IMR-90 (cell line): ENCODE measurements around the gene C20orf173. TPM values are rescaled to one million over a fixed set of nuclear protein-coding genes. Genes with fewer than 3 reads are reported as not detected.

Experiments
- ATAC-seq: fragments of 200-7000 bp; cut with Tn5 transposase; 2 replicates; pipeline ENCODE4 v1.9.1; 2020; ENCODE audit warnings: low read depth, mild to moderate bottlenecking, moderate library complexity
- BruUV-seq: library from RNA; stranded (reverse); fragments of 400-500 nt; replicated peaks from 2 replicates; lab custom pipeline; 2021; lab: Mats Ljungman, UMichigan
- CTCF ChIA-PET: fragments of 300-600 bp; formaldehyde crosslinking; extraction: SDS; loops from one replicate; lab custom pipeline; 2021; ENCODE audit warnings: antibody characterized with exemption; lab: Yijun Ruan, JAX
- POLR2A ChIA-PET: fragments of 300-600 bp; sonication (Branson Sonifier 250); formaldehyde crosslinking; loops from one replicate; lab custom pipeline; 2022; ENCODE audit warnings: antibody characterized with exemption; ENCODE audit not compliant: unreplicated experiment; lab: Charles Lee
- DNase-seq: peaks from one replicate; pipeline ENCODE4 v3.0.0; 2013
- H2AFZ ChIP-seq: replicated peaks from 2 replicates; pipeline ENCODE3; 2013; ENCODE audit warnings: low read length, mild to moderate bottlenecking; ENCODE audit not compliant: poor library complexity
- H2AK5ac ChIP-seq: 2 replicates; pipeline ENCODE4 v1.6.1; 2013; ENCODE audit warnings: low read depth, low read length, inconsistent platforms
- H2AK9ac ChIP-seq: replicated peaks from 2 replicates; pipeline ENCODE3; 2013; ENCODE audit warnings: mild to moderate bottlenecking, low read depth, low read length, moderate library complexity; ENCODE audit not compliant: poor library complexity
- H2BK120ac ChIP-seq: 2 replicates; pipeline ENCODE4 v1.6.1; 2013; ENCODE audit warnings: low read depth, low read length, inconsistent platforms
- H2BK15ac ChIP-seq: 3 replicates; pipeline ENCODE4 v1.6.1; 2013; ENCODE audit warnings: low read depth, low read length, inconsistent platforms
- H2BK20ac ChIP-seq: 2 replicates; pipeline ENCODE4 v1.6.1; 2013; ENCODE audit warnings: low read depth, mild to moderate bottlenecking, inconsistent platforms, low read length, moderate library complexity
- H2BK5ac ChIP-seq: 2 replicates; pipeline ENCODE4 v1.6.1; 2013; ENCODE audit warnings: mild to moderate bottlenecking, low read depth, low read length, inconsistent platforms; ENCODE audit not compliant: poor library complexity, severe bottlenecking
- H3K14ac ChIP-seq: replicated peaks from 2 replicates; pipeline ENCODE4 v1.6.1; 2013; ENCODE audit warnings: low read depth, low read length, inconsistent platforms
- H3K18ac ChIP-seq: 2 replicates; pipeline ENCODE4 v1.6.1; 2013; ENCODE audit warnings: low read depth, low read length, control low read depth
- H3K23ac ChIP-seq: 2 replicates; pipeline ENCODE4 v1.6.1; 2013; ENCODE audit warnings: low read depth, low read length, inconsistent platforms
- H3K27ac ChIP-seq: 2 replicates; pipeline ENCODE4 v1.5.1; 2013; ENCODE audit warnings: mild to moderate bottlenecking, control low read depth, low read length; ENCODE audit not compliant: insufficient read depth
- H3K27me3 ChIP-seq: 2 replicates; pipeline ENCODE4 v1.6.1; 2013; ENCODE audit warnings: low read length; ENCODE audit not compliant: control insufficient read depth, insufficient read depth
- H3K36me3 ChIP-seq: 2 replicates; pipeline ENCODE4 v1.6.1; 2013; ENCODE audit warnings: low read length, mixed read lengths; ENCODE audit not compliant: control insufficient read depth, insufficient read depth
- H3K4ac ChIP-seq: 2 replicates; pipeline ENCODE4 v1.6.1; 2013; ENCODE audit warnings: low read depth, low read length, inconsistent platforms
- H3K4me1 ChIP-seq: 2 replicates; pipeline ENCODE4 v1.6.1; 2013; ENCODE audit warnings: low read length, mixed read lengths; ENCODE audit not compliant: control insufficient read depth, insufficient read depth
- H3K4me2 ChIP-seq: 2 replicates; pipeline ENCODE4 v1.6.1; 2013; ENCODE audit warnings: low read depth, mild to moderate bottlenecking, control low read depth, low read length, moderate library complexity
- H3K4me3 ChIP-seq: 2 replicates; pipeline ENCODE4 v1.5.1; 2013; ENCODE audit warnings: low read depth, mild to moderate bottlenecking, control low read depth, low read length, moderate library complexity; ENCODE audit not compliant: insufficient read depth
- H3K56ac ChIP-seq: 2 replicates; pipeline ENCODE4 v1.6.1; 2013; ENCODE audit warnings: low read length, inconsistent platforms; ENCODE audit not compliant: insufficient read depth; ENCODE audit errors: extremely low read depth
- H3K79me1 ChIP-seq, 2 experiments: 2 replicates each; pipeline ENCODE4 v1.6.1; 2013; ENCODE audit warnings: low read length in 2 of 2, inconsistent platforms in 1 of 2, low read depth in 1 of 2
- H3K9ac ChIP-seq: 2 replicates; pipeline ENCODE4 v1.6.1; 2013; ENCODE audit warnings: low read depth, low read length, control low read depth
- H3K9me1 ChIP-seq: 2 replicates; pipeline ENCODE4 v1.6.1; 2013; ENCODE audit warnings: low read length, inconsistent platforms; ENCODE audit not compliant: insufficient read depth
- H3K9me3 ChIP-seq: 2 replicates; pipeline ENCODE4 v1.6.1; 2013; ENCODE audit warnings: low read length; ENCODE audit not compliant: control insufficient read depth, insufficient read depth
- H4K20me1 ChIP-seq: 2 replicates; pipeline ENCODE4 v1.6.1; 2013; ENCODE audit warnings: low read length, inconsistent platforms; ENCODE audit not compliant: insufficient read depth
- H4K5ac ChIP-seq: 2 replicates; pipeline ENCODE4 v1.6.1; 2013; ENCODE audit warnings: mild to moderate bottlenecking, low read depth, low read length, control low read depth
- H4K8ac ChIP-seq, 2 experiments: 2 replicates each; pipeline ENCODE4 v1.6.1; 2013; ENCODE audit warnings: low read depth in 2 of 2, low read length in 2 of 2, control low read depth in 1 of 2, inconsistent platforms in 1 of 2
- H4K91ac ChIP-seq: 2 replicates; pipeline ENCODE4 v1.6.1; 2013; ENCODE audit warnings: low read depth, low read length, inconsistent platforms; ENCODE audit not compliant: insufficient read depth
- CHD1 ChIP-seq: IDR thresholded peaks from 2 replicates; pipeline ENCODE4 v1.6.1; 2012; ENCODE audit warnings: low read depth, low read length, improper control_type of control experiment
- FOS ChIP-seq: fragments of 150-350 bp; IDR thresholded peaks from 2 replicates; pipeline ENCODE4 v1.6.1; 2016; ENCODE audit warnings: low read depth, low read length
- RAD21 ChIP-seq: IDR thresholded peaks from 2 replicates; pipeline ENCODE4 v1.6.1; 2012; ENCODE audit warnings: low read length, improper control_type of control experiment
- RCOR1 ChIP-seq: IDR thresholded peaks from 2 replicates; pipeline ENCODE4 v1.6.1; 2012; ENCODE audit warnings: mild to moderate bottlenecking, low read length, improper control_type of control experiment; ENCODE audit not compliant: insufficient replicate concordance
- WGBS, 2 experiments: methylation state at CpG; one replicate each; pipeline versions ENCODE4 v1.1.5 to v1.1.7; 2013; ENCODE audit warnings: missing lambda C conversion rate in 2 of 2; ENCODE audit not compliant: insufficient read length in 1 of 2; ENCODE audit errors: extremely low coverage in 2 of 2; 5-methylcytosine and 5-hydroxymethylcytosine counted together
- dilution Hi-C: fragments of 300-500 bp; cut with HindIII; formaldehyde crosslinking; loops from one replicate; pipeline ENCODE4 v1.14.3; 2018; ENCODE audit warnings: low sequenced_read_pairs; ENCODE audit not compliant: unreplicated experiment
- in situ Hi-C: fragments of 300-500 bp; cut with MboI; formaldehyde crosslinking; loops from 3 replicates; pipeline ENCODE4 v1.14.3; 2019; ENCODE audit warnings: low sequenced_read_pairs, inconsistent platforms, mixed read lengths
- intact Hi-C: fragments of 100-400 bp; cut with micrococcal nuclease; formaldehyde crosslinking; loops from 2 replicates; pipeline ENCODE4 v1.10.0; 2022
- polyA plus RNA-seq, 3 experiments: library from polyadenylated mRNA; depleted of rRNA; stranded (reverse); fragments of >200 nt; gene quantifications; 2 replicates each; pipeline ENCODE4 v1.2.3, GENCODE V29; 2012; ENCODE audit warnings: low replicate concordance in 1 of 3
- total RNA-seq: library from RNA; depleted of rRNA; stranded (reverse); fragments of >200 nt; gene quantifications from 2 replicates; pipeline ENCODE4 v1.2.3, GENCODE V29; 2012

Gene C20orf173
- total and polyA plus RNA-seq, 2 of the 4 experiments (the other 2 are of a cell fraction) = not detected

- no peak overlapping the region for H3K56ac ChIP-seq
- no peaks in the 10 kb centered on the region for H3K27me3 ChIP-seq
- H3K9ac ChIP-seq = no peak overlapping the region
- H3K4ac ChIP-seq = no peak overlapping the region
- no peak overlapping the region for H4K8ac ChIP-seq
- DNase-seq = no peak
- no peak for TF ChIP-seq RAD21
- TF ChIP-seq CHD1 = no peak
- no peak for TF ChIP-seq RCOR1
- no peak for TF ChIP-seq FOS
- no peak overlapping the region for H3K14ac ChIP-seq
- BruUV-seq = no TSS peak
- H3K18ac ChIP-seq = no peak overlapping the region
- no peaks in the 10 kb centered on the region for H3K9me3 ChIP-seq
- H4K91ac ChIP-seq = no peak overlapping the region
- H3K23ac ChIP-seq = no peak overlapping the region
- ATAC-seq = no peak
- H4K20me1 ChIP-seq = peaks cover 17% of the 10 kb centered on the region; the same call in 1 of the 2 replicates
- in situ Hi-C loops = loop anchor here (25.0 kb wide), 1 partner anchor 395 kb away; no protein-coding TSS in a partner anchor
- WGBS, 2 experiments = no CpG with 5 or more reads among the region's 1 CpG
- H3K4me3 ChIP-seq = no peak overlapping the region
- dilution Hi-C loops = no loop called here
- no peak overlapping the region for H4K5ac ChIP-seq
- H3K4me1 ChIP-seq = peaks cover 11% of the 10 kb centered on the region
- no peak overlapping the region for H3K4me2 ChIP-seq
- H2BK20ac ChIP-seq = no peak overlapping the region
- H2AFZ ChIP-seq = peak overlapping the region; percentile 9
- H3K9me1 ChIP-seq = peaks cover 15% of the 10 kb centered on the region
- H3K27ac ChIP-seq = no peak overlapping the region
- H2BK120ac ChIP-seq = no peak overlapping the region
- ChIA-PET POLR2A (no interaction called here), CTCF (no interaction called here)
- peaks cover 13% of the 10 kb centered on the region for H3K36me3 ChIP-seq
- peaks cover 0 to 9% of the 10 kb centered on the region in 2 experiments; a peak in 1 of 4 replicates for H3K79me1 ChIP-seq
- intact Hi-C loops = loop anchor here (10.0 kb wide), 1 partner anchor 98 kb away; the partner anchor contains the start of gene SPAG4
- peak overlapping the region; percentile 21; the same call in 1 of the 2 replicates for H2AK5ac ChIP-seq
- H2BK5ac ChIP-seq = no peak overlapping the region
- peak overlapping the region; percentile 79 for H2AK9ac ChIP-seq
- H2BK15ac ChIP-seq = no peak overlapping the region
Observed at GRCh38 chr20:35517125-35517524, 12.3 kb downstream of the C20orf173 start.
